Sigmoid colon (tissue), 7 donors: ENCODE results near the gene TANGO6. TPM values are rescaled to one million over a fixed set of nuclear protein-coding genes. Genes with fewer than 3 reads are reported as not detected.

Experiments
- DNase-seq: peaks from one replicate; pipeline ENCODE4 v3.0.0-alpha.2; 2019
- H3K27ac ChIP-seq, 4 donors: fragments of 200-600 bp; sonication (generic); one replicate each; pipeline ENCODE4 v1.5.1; 2016 to 2019; ENCODE audit warnings: mild to moderate bottlenecking in 1 of 4
- H3K27me3 ChIP-seq, 3 donors: fragments of 200-600 bp; sonication (generic); one replicate each; pipeline ENCODE4 v1.5.1; 2019; ENCODE audit warnings: mild to moderate bottlenecking in 1 of 3
- H3K36me3 ChIP-seq, 4 donors: fragments of 200-600 bp; sonication (generic); one replicate each; pipeline ENCODE4 v1.5.1; 2016 to 2019
- H3K4me1 ChIP-seq, 4 donors: fragments of 200-600 bp; sonication (generic); one replicate each; pipeline ENCODE4 v1.5.1; 2017 to 2019
- H3K4me3 ChIP-seq, 4 donors: fragments of 200-600 bp; sonication (generic); one replicate each; pipeline ENCODE4 v1.5.1; 2017 to 2019; ENCODE audit warnings: mild to moderate bottlenecking in 2 of 4, moderate library complexity in 1 of 4
- H3K9me3 ChIP-seq, 4 donors: fragments of 200-600 bp in 3 of 4; sonication (generic) in 3 of 4; one replicate each; pipeline versions ENCODE4 v1.5.1 to v1.6.1; 2013 to 2019
- CTCF ChIP-seq, 4 experiments: fragments of 450-650 bp in 3 of 4; fragments of 200-600 bp in 1 of 4; IDR thresholded peaks; one replicate each; pipeline ENCODE4 v1.5.1; 2016 to 2019; ENCODE audit warnings: antibody characterized with exemption in 4 of 4, mild to moderate bottlenecking in 3 of 4, moderate library complexity in 2 of 4
- EP300 ChIP-seq, 4 donors: sonication (generic); formaldehyde crosslinking; IDR thresholded peaks; one replicate each; pipeline ENCODE4 v1.6.1; 2017; ENCODE audit warnings: antibody characterized with exemption in 4 of 4
- POLR2A ChIP-seq, 2 donors: fragments of 450-650 bp; IDR thresholded peaks; one replicate each; pipeline ENCODE4 v1.6.1; 2016; ENCODE audit warnings: antibody characterized with exemption in 2 of 2, mild to moderate bottlenecking in 2 of 2, moderate library complexity in 2 of 2
- POLR2AphosphoS5 ChIP-seq, 4 donors: sonication (generic); formaldehyde crosslinking; IDR thresholded peaks; one replicate each; pipeline ENCODE4 v1.6.1; 2017; ENCODE audit warnings: antibody characterized with exemption in 4 of 4
- whole genome bisulfite sequencing, 2 donors: extraction: QIAGEN DNeasy Blood & Tissue Kit; methylation state at CpG; one replicate each; pipeline ENCODE4 v1.1.7; 2013; 5-methylcytosine and 5-hydroxymethylcytosine counted together
- intact Hi-C: fragments of 100-400 bp; cut with DNase I; formaldehyde crosslinking; loops from one replicate; pipeline ENCODE4 v1.15.1; 2023
- polyA plus RNA-seq, 3 donors: library from polyadenylated mRNA; stranded (reverse); fragments of 200-250 nt; gene quantifications; one replicate each; pipeline ENCODE4 v1.2.3, GENCODE V29; 2013
- total RNA-seq, 4 donors: library from RNA; depleted of rRNA; stranded (reverse); fragments of >200 nt; gene quantifications; one replicate each; pipeline ENCODE4 v1.1.0, GENCODE V29; 2016
- donor health status: healthy with polysubstance abuse.
- donor health status: Bipolar disorder and iron deficiency.
- donor health status: healthy.

TANGO6 gene
- total and polyA plus RNA-seq, 7 donors: 0.92 to 23.5 (median 16.0) TPM

GRCh38 chr16:69106491-69107315, 263.4 kb downstream of the TANGO6 start:
- Histone ChIP-seq H3K4me3 (peak overlapping the region; percentile 10 to 61 (median 53)), H3K27me3 (peaks cover 0 to 44% (median 13%) of the 10 kb centered on the region in 3 donors), H3K36me3 (peaks cover 0 to 23% (median 0%) of the 10 kb centered on the region in 4 donors), H3K9me3 (no peaks in the 10 kb centered on the region), H3K4me1 (peaks cover 0 to 34% (median 30%) of the 10 kb centered on the region in 4 donors), H3K27ac (no peak overlapping the region)
- 1% methylated on average over 55 of the region's 55 CpGs for WGBS, 2 donors
- TF ChIP-seq CTCF (IDR thresholded peaks at IDR 0.05) (no peak), POLR2A (IDR thresholded peaks at IDR 0.05) (no peak)
- intact Hi-C loops: no loop called here
- no peak for DNase-seq

GRCh38 chr16:69107316-69107962, 264.1 kb downstream of the TANGO6 start:
- Histone ChIP-seq H3K4me3 (peak overlapping the region in 3 of 4 donors; percentile 48 to 61 (median 58)), H3K4me1 (peaks cover 0 to 34% (median 30%) of the 10 kb centered on the region in 4 donors), H3K36me3 (peaks cover 0 to 25% (median 0%) of the 10 kb centered on the region in 4 donors), H3K27ac (no peak overlapping the region), H3K27me3 (peaks cover 0 to 44% (median 13%) of the 10 kb centered on the region in 3 donors), H3K9me3 (no peaks in the 10 kb centered on the region)
- intact Hi-C loops: no loop called here
- DNase-seq: no peak
- 4 to 6% methylated on average over 52 of the region's 52 CpGs for WGBS, 2 donors
- TF ChIP-seq POLR2A (IDR thresholded peaks at IDR 0.05): no peak
- no peak for TF ChIP-seq POLR2AphosphoS5 (IDR thresholded peaks at IDR 0.05)
- TF ChIP-seq EP300 (IDR thresholded peaks at IDR 0.05): no peak
- TF ChIP-seq CTCF (IDR thresholded peaks at IDR 0.05): no peak

GRCh38 chr16:69108064-69108904, 265.0 kb downstream of the TANGO6 start:
- Histone ChIP-seq H3K4me1 (peaks cover 0 to 34% (median 30%) of the 10 kb centered on the region in 4 donors), H3K4me3 (peak overlapping the region in 2 of 4 donors; percentile 58 to 61), H3K9me3 (no peaks in the 10 kb centered on the region), H3K27me3 (peaks cover 0 to 44% (median 13%) of the 10 kb centered on the region in 3 donors), H3K27ac (no peak overlapping the region), H3K36me3 (peaks cover 0 to 28% (median 0%) of the 10 kb centered on the region in 4 donors)
- DNase-seq: no peak
- WGBS, 2 donors: 70 to 79% methylated on average over 9 of the region's 9 CpGs
- intact Hi-C loops: no loop called here
- TF ChIP-seq CTCF (IDR thresholded peaks at IDR 0.05): no peak
- TF ChIP-seq POLR2AphosphoS5 (IDR thresholded peaks at IDR 0.05): no peak
- TF ChIP-seq EP300 (IDR thresholded peaks at IDR 0.05): no peak
- TF ChIP-seq POLR2A (IDR thresholded peaks at IDR 0.05): no peak

GRCh38 chr16:69108905-69109252, 265.5 kb downstream of the TANGO6 start:
- no peak for DNase-seq
- Histone ChIP-seq H3K36me3 (peaks cover 0 to 32% (median 1%) of the 10 kb centered on the region in 4 donors), H3K27ac (no peak overlapping the region), H3K4me3 (no peak overlapping the region), H3K9me3 (no peaks in the 10 kb centered on the region), H3K4me1 (peaks cover 0 to 34% (median 30%) of the 10 kb centered on the region in 4 donors), H3K27me3 (peaks cover 0 to 44% (median 13%) of the 10 kb centered on the region in 3 donors)
- intact Hi-C loops: no loop called here
- WGBS, 2 donors: 90 to 94% methylated on average over 4 of the region's 4 CpGs
- TF ChIP-seq POLR2AphosphoS5 (IDR thresholded peaks at IDR 0.05) (no peak), EP300 (IDR thresholded peaks at IDR 0.05) (no peak), CTCF (IDR thresholded peaks at IDR 0.05) (no peak), POLR2A (IDR thresholded peaks at IDR 0.05) (no peak)
